Stimulated activated naive CD8-positive, alpha-beta T cell treated with anti-CD3 and anti-CD28 coated beads, Interleukin-15, amount 100 ng/mL, for 72 hours (primary cell): ENCODE data around the gene LARP7.
"Not testable (repeated sequence)": the region's sequence is repeated elsewhere in the genome, so short reads cannot be mapped to it uniquely, and the experiment has no call there.

Experiments used
- ATAC-seq: fragments of 150-1000 bp; cut with Tn5 transposase; 2 replicates; pipeline ENCODE4 v1.10.0; 2021; ENCODE audit warnings: mild to moderate bottlenecking, moderate library complexity
- DNase-seq, 2 donors: peaks; one replicate each; pipeline ENCODE4 v3.0.0; 2021 to 2022
- H3K27ac Mint-ChIP-seq, 2 donors: one replicate each; pipeline ENCODE4 v1.8.0; 2022; ENCODE audit warnings: mild to moderate bottlenecking in 2 of 2, mixed read lengths in 2 of 2, moderate library complexity in 2 of 2
- H3K27me3 Mint-ChIP-seq: one replicate; pipeline ENCODE4 v1.8.0; 2022; ENCODE audit warnings: mixed read lengths
- H3K4me1 Mint-ChIP-seq: one replicate; pipeline ENCODE4 v1.8.0; 2022; ENCODE audit warnings: mild to moderate bottlenecking, mixed read lengths
- H3K4me3 Mint-ChIP-seq, 2 donors: one replicate each; pipeline ENCODE4 v1.8.0; 2022; ENCODE audit warnings: mild to moderate bottlenecking in 2 of 2, mixed read lengths in 2 of 2, moderate library complexity in 1 of 2
- H3K9me3 Mint-ChIP-seq, 2 donors: one replicate each; pipeline ENCODE4 v1.8.0; 2022; ENCODE audit warnings: mixed read lengths in 2 of 2

Gene LARP7

DNA sequence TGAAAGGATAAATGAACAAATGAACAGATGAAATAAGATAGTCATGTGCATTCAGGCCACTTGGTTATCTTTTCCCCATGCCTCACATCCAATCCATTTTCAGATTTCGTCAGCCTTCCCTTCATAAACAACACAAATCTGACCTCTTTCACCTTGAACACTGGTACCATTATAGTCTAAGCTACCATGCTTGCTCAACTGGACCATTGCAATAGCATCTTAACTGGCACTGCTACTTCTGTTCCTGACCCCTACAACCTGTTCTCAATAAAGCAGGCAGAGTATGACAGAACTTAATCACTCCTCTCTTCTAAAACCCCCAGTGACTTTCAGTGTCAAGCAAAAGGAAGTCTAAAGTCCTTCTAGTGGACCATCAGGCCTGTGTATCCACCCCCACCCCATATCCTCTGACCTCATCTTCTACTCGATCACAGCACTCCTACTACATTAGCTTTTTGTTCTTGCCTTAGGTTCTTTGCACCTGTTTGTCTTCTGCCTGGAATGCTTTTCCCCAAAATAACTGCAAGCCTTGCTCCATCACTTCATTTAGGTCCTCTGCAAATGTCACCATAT lies 40.7 kb downstream of the LARP7 start:
- peaks cover 5% of the 10 kb centered on the region for H3K4me1 Mint-ChIP-seq
- DNase-seq (no peak), ATAC-seq (no peak)
- no peak overlapping the region for H3K27ac Mint-ChIP-seq
- no peaks in the 10 kb centered on the region for H3K9me3 Mint-ChIP-seq
- no peak overlapping the region for H3K4me3 Mint-ChIP-seq
- no peaks in the 10 kb centered on the region for H3K27me3 Mint-ChIP-seq

- no peaks in the 10 kb centered on the region for H3K27me3 Mint-ChIP-seq
- ATAC-seq = no peak
- no peaks in the 10 kb centered on the region for H3K9me3 Mint-ChIP-seq
- DNase-seq = no peak
- no peaks in the 10 kb centered on the region for H3K4me1 Mint-ChIP-seq
- no peak overlapping the region for H3K4me3 Mint-ChIP-seq
- no peak overlapping the region for H3K27ac Mint-ChIP-seq
Observed at GRCh38 chr4:112680996-112681395, 44.1 kb downstream of the LARP7 start.

DNA sequence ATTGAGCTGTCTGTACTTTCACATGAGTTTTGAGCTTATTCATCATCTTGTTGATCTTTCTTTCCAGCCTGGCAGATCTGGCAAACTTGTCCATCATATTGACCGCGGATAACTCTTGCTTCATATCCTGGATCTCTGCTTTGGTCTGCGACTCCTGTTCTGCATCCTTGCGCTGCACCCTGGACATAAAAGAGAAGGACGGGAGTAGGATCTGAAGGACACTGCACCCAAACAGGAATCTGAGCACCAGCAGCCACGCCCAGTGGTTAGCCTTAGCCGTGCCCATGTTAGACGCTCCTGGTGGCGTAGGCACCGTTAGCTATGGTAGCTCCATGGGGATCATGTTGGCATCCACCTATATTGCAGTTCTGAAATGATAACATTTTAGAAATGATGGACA lies 56.6 kb downstream of the LARP7 start:
- H3K4me3 Mint-ChIP-seq = no peak overlapping the region
- no peak overlapping the region for H3K27ac Mint-ChIP-seq
- no peak for DNase-seq

GRCh38 chr4:112700679-112701078 lies 63.7 kb downstream of the LARP7 start:
- no peaks in the 10 kb centered on the region for H3K9me3 Mint-ChIP-seq
- H3K27ac Mint-ChIP-seq = no peak overlapping the region
- ATAC-seq (no peak), DNase-seq (no peak)
- H3K4me1 Mint-ChIP-seq = peaks cover 19% of the 10 kb centered on the region
- peaks cover 46% of the 10 kb centered on the region for H3K27me3 Mint-ChIP-seq
- H3K4me3 Mint-ChIP-seq = no peak overlapping the region

More for the DNA sequence above, 56.6 kb downstream of the LARP7 start:
- Mint-ChIP-seq H3K9me3 (no peaks in the 10 kb centered on the region), H3K27me3 (peaks cover 12% of the 10 kb centered on the region), H3K4me1 (no peaks in the 10 kb centered on the region)
- no peak for ATAC-seq

DNA sequence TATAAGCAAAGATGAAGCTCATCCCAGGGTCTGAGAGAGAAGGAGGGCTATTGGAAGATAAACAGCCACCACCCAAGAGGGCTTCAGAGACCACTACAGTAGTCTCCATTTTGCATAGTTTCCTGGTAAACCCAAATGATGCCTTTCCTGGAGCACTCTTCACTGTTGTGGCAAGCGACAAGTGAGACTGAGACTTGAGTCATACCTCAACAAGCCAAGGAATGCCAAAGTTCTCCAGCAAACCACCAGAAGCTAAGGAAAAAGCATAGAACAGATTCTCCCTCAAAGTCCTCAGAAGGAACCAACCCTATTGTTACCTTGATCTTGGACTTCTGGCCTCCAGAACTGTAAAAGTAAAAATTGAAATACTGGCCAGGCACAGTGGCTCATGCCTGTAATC lies 65.9 kb downstream of the LARP7 start:
- Mint-ChIP-seq H3K9me3 (no peaks in the 10 kb centered on the region), H3K4me1 (peaks cover 30% of the 10 kb centered on the region), H3K4me3 (no peak overlapping the region), H3K27ac (no peak overlapping the region), H3K27me3 (peaks cover 61% of the 10 kb centered on the region)
- DNase-seq (no peak), ATAC-seq (no peak)

DNA sequence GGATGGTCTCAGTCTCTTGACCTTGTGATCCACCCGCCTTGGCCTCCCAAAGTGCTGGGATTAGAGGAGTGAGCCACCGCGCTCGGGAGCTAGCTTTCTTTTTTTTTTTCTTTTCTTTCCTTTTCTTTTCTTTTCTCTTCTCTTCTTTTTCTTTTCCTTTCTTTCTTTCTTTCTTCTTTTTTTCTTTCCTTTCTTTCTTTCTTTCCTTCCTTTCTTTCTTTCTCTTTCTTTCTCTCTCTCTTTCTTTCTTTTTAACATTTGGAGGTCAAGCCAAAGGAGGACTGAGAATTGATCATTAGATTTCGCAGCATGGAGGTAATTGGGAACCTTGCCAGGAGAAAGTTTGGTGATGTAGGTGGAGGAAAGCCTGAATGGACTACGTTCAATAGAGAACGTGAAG lies 67.4 kb downstream of the LARP7 start:
- H3K4me1 Mint-ChIP-seq = peaks cover 30% of the 10 kb centered on the region
- H3K4me3 Mint-ChIP-seq = peak overlapping the region; percentile 1 to 82
- H3K27me3 Mint-ChIP-seq = peaks cover 53% of the 10 kb centered on the region
- ATAC-seq = no peak
- H3K9me3 Mint-ChIP-seq = no peaks in the 10 kb centered on the region
- no peak overlapping the region for H3K27ac Mint-ChIP-seq
- DNase-seq = no peak

- ATAC-seq = peak; percentile 12
- Mint-ChIP-seq H3K9me3 (no peaks in the 10 kb centered on the region), H3K27me3 (peaks cover 56% of the 10 kb centered on the region), H3K4me1 (peaks cover 30% of the 10 kb centered on the region), H3K27ac (peak overlapping the region in 1 of 2 donors; percentile 62), H3K4me3 (peak overlapping the region; percentile 80 to 82)
- peak in 1 of 2 donors; percentile 4 for DNase-seq
Observed at GRCh38 chr4:112704991-112705845, 68.3 kb downstream of the LARP7 start.

DNA sequence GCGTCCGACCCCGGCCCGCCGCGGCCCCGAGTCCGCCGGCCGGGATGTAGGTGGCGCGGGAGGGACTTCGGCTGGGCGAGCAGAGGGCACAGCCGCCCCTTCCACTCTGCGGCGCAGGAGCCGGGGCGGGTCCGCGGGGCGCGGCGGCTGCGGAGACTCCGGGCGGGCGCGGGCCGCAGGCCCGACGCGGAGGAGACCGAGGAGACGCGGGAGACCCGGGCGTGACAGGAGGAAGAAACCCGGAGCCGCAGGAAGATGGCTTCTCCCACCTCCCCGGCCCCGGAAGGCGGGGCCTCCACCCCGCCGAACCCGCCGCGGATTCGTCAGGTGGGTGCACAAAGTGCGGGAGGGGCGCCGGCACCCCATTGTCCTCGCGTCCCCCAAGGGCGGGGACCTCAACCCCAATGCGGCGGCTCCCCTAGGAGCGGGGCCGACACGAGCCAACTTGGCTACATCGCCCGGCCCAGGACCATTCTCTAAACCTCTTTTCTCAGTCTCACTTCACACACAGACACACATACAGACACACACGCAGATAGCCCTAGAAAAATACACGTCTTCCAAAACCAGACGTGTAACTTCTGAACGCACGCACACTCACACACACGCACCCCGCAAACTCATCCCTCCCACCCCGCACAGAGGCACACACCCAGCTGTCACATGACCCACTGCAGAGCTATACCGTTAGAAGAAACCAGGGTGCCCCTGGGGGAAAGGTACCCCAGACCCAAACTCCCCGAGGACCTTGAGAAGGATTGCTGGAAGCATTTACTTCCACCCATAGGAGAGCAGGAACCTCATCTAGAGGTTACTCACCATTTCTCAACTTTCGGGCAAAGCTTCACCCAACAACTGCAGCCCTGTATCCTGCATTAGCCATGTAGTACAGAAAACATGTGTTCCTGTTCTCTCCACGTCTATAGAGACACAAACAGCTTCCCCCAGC lies 69.2 kb downstream of the LARP7 start:
- H3K27me3 Mint-ChIP-seq = peaks cover 51% of the 10 kb centered on the region
- DNase-seq = peak; percentile 8 to 17
- peak overlapping the region in 1 of 2 donors; percentile 83 for H3K27ac Mint-ChIP-seq
- ATAC-seq = peak; percentile 75
- peaks cover 30% of the 10 kb centered on the region for H3K4me1 Mint-ChIP-seq
- peak overlapping the region; percentile 90 to 93 for H3K4me3 Mint-ChIP-seq
- not testable (repeated sequence) for H3K9me3 Mint-ChIP-seq

DNA sequence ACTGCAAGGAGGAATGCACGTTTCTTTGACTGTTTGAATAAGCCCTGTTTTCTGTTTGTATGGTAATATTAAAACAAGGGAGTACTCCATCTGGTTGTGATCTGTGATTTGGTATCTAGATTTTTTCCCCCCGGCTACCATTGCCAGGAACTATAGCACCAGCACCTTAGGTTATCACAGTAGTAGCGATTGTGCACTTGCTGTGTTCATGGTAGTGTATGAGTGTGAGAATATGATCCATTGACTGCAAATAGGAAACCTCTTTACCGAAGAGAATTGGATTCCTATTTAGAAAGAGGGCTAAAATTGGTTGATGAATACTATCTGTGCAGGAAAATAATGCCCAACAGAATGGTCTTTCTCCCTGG lies 69.9 kb downstream of the LARP7 start:
- Mint-ChIP-seq H3K4me1 (peaks cover 30% of the 10 kb centered on the region), H3K4me3 (peak overlapping the region; percentile 90 to 93), H3K27ac (no peak overlapping the region), H3K27me3 (peaks cover 50% of the 10 kb centered on the region), H3K9me3 (no peaks in the 10 kb centered on the region)
- DNase-seq (no peak), ATAC-seq (no peak)
